GM19035 (cell line): Measurements from ENCODE around the gene SYNRG.
"Not testable (repeated sequence)": the region's sequence is repeated elsewhere in the genome, so short reads cannot be mapped to it uniquely, and the experiment has no call there.

Experiments used
- ATAC-seq: cut with Tn5 transposase; IDR thresholded peaks from one replicate; pipeline ENCODE4 v1.9.1; 2021; ENCODE audit not compliant: unreplicated experiment

SYNRG gene, protein sequence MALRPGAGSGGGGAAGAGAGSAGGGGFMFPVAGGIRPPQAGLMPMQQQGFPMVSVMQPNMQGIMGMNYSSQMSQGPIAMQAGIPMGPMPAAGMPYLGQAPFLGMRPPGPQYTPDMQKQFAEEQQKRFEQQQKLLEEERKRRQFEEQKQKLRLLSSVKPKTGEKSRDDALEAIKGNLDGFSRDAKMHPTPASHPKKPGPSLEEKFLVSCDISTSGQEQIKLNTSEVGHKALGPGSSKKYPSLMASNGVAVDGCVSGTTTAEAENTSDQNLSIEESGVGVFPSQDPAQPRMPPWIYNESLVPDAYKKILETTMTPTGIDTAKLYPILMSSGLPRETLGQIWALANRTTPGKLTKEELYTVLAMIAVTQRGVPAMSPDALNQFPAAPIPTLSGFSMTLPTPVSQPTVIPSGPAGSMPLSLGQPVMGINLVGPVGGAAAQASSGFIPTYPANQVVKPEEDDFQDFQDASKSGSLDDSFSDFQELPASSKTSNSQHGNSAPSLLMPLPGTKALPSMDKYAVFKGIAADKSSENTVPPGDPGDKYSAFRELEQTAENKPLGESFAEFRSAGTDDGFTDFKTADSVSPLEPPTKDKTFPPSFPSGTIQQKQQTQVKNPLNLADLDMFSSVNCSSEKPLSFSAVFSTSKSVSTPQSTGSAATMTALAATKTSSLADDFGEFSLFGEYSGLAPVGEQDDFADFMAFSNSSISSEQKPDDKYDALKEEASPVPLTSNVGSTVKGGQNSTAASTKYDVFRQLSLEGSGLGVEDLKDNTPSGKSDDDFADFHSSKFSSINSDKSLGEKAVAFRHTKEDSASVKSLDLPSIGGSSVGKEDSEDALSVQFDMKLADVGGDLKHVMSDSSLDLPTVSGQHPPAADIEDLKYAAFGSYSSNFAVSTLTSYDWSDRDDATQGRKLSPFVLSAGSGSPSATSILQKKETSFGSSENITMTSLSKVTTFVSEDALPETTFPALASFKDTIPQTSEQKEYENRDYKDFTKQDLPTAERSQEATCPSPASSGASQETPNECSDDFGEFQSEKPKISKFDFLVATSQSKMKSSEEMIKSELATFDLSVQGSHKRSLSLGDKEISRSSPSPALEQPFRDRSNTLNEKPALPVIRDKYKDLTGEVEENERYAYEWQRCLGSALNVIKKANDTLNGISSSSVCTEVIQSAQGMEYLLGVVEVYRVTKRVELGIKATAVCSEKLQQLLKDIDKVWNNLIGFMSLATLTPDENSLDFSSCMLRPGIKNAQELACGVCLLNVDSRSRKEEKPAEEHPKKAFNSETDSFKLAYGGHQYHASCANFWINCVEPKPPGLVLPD (N-terminal part only)

DNA sequence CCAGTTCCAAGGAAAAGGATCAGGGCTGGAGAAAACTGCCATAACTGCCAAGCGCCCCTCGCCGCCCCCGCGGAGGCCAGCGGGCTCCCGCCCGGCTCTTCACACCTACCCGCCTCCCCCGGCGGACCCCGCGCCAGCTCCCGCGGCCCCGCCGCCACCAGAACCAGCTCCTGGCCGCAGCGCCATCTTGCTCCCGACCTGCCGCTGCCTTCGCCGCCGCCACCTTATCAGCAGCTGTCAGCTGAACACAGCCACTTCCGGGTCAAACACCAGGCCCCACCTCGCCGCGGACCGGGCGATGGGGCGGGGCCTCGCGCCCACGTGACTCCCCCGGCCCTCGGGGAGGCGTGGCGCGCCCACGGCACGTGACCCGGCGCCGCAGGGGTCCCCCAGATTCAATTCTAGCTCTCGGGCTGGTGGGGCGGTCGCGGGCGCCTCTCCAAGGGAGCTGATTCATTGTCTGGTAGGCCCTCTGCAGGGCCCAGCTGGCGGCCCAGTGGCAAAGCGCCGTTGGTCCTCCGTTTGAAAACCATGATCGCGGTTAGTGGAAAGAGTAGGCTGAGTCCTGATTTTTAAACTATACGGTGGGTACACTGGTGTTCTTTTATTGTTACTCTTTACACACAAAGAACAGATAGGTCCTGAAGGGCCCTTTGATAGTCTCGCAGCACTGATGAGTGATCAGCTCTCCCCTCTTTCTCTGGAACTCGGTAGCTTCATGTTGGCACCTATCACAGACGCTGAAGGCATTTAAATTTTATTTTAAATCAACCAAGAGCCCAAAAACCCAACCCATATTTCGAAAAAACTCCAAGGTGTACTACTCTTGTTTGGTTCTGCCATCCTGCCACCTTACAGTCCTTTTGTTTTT lies at the start of gene SYNRG:
Gene SYNRG (minus strand): TSS at position 249 of the 871 bp plus-strand sequence. CDS start 63 bp downstream, at position 186.
- peak; percentile 87 for ATAC-seq

DNA sequence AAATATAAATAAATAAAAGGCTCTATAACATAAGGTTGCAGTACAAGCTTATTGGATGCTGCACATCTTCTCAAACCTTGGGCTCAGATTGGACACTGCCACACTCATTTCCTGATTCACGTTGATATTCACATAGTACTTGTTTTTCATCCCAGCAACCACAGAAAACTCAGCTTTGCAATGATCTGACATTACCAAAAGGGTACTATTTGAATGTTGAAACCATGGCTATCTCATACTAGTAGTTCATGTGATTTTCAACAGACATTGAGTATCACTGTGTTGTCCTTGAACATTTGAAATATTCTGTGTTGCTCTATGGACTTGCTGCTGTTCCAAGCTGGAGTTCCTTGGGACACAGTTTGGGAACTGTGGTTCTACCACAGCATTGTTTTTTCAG lies 48.0 kb upstream of the SYNRG start:
- ATAC-seq: no peak

DNA sequence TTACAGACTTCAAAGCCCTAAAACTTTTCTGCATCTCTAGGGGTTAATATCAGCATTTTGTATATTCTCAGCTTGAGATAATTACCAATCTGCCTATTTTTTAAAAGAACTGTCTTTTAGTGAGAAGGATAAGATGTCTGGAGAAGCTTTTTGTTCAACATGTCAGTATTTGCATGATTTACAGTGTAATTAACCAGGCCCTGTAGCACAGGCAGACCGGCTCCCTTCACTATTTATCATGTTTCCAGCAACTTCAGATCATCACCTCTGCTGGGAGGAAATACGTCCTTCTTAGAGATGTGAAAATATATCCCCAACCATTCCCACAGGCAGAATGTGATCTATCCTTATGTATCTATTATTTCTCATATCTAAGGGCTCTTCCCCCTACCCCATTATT lies 42.6 kb upstream of the SYNRG start:
- ATAC-seq: no peak

DNA sequence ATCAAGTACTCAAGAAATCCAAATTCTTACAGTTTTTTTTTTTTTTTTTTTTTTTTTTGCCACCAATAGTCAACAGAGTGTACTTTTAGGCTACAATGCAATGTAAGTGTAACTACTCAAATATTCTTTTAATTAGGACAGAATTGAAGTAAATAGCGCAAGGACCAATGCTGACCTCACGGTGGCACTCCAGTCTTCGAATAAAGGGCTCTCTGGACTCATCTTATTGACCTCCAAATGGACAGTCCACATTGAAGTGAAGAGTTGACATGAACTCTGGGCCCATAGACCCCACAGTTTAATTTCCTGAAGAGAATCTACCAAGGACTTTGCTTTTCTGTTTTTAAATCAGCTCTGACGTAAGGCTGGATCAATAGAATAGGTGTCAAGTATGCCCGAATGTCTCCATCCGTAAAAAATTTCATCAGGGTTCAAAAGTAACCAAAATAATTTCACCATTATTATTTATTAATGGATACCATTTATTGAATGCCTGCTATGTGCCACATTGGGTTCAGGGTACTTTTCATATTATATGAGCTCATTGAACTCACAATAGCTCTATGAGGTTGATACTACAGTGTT lies 41.3 kb upstream of the SYNRG start:
- ATAC-seq: no peak

DNA sequence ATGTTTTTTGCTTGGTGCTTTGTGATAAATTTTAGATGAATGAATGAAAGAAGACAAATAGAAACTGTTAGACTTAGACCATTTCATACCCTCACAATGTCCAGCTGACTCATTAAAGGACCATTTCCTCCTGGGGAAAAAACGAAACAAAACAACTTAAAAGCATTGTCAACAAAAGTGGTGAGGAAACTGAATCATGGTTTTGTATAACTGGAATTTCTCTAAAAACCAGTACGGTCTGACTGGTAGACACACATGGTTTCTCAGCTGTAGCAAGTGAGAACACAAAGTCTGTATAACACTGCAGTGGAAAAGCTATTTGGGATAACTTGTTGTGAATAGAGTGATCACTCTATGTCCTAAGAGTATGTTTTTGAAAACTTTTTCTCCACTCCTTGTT lies 39.3 kb upstream of the SYNRG start:
- no peak for ATAC-seq

DNA sequence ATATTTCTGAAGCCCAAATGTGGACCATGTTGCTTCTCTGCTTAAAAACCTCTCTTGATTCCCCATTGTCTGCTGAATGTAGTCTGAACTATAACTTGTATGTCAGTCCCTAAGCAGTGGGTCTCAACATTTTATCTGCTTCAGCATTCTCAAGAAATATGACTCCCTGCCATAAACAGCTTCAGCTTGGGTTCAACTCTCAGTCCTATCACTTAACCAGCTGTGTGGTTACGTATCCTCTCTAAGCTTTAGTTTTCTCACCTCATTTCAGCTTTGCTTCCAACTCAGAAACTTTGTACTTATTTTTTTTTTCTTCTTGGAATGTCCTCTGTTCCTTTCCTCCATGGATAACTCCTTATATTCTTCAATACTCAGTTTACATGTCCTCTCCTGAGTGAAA lies 38.6 kb upstream of the SYNRG start:
- ATAC-seq: no peak

DNA sequence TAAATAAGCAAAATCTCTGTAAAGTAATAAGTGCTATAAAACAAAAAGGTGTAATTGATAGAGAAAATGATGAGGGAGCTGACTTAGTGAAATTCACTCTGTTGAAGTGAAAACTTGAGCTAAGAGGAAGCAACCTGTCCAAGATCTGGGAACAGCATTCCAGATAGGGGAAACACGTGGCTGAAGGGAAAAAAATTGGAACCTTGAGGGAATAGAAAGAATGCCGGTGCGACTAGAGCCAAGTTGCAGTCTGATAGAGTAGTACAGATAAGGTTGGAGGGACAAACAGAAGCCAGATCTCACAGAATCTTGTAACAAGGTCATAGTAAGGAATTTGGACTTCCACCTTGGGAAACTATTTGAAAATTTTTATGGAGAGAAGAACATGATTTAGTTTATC lies 34.7 kb upstream of the SYNRG start:
- ATAC-seq: no peak

DNA sequence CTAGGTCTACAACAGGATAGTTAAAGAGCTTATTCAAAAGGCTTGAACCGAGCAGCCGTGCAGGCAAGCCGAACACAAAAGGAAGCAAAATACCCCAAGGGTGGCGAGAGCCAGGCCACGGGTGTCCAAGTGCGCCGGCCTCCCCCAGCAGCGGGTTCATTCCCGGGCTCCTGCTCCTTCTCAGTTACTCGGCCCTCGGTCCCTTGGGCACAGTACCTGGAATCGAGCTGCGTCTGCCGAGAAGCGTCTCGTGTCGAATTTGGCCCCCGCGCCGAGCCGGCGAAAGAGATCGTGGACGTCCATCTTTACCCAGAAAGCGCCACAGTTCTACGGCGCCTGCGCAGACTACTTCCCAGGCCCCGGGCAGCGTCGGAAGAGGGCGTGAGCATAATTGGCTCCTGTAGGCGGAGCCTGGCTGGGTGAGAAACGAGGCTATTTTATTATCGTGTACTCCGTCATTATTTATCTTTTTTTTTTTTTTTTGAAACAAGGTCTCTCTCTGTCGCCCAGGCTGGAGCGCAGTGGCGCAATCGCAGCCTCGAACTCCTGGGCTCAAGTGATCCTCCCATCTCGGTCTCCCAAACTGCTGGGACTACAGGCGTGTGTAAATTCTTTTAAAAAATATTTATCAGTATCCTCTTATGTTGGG lies 34.0 kb upstream of the SYNRG start, which contains the start of gene DDX52:
Gene DDX52 (minus strand): TSS at position 329 of the 649 bp plus-strand sequence. CDS start 26 bp downstream, at position 303.
- ATAC-seq: peak; percentile 93

DNA sequence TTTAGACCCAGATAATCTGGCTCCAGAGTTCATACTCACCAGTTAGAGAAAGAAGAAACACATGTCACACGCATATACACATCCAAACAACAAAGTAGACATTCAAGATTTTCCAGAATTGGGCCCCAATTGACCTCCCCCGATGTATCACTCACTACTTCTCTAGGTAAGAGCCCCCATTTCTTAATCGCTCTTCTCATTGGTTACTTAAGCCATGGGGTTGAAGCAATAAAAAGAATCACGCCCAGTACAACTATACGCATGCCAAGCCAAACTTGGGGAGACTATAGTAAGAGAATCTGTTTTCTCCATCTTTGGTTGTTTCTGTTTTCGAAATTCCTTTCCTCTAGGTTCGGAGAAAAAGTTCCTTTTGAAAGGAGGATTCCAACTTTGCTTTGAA lies 33.5 kb upstream of the SYNRG start:
- ATAC-seq: no peak

DNA sequence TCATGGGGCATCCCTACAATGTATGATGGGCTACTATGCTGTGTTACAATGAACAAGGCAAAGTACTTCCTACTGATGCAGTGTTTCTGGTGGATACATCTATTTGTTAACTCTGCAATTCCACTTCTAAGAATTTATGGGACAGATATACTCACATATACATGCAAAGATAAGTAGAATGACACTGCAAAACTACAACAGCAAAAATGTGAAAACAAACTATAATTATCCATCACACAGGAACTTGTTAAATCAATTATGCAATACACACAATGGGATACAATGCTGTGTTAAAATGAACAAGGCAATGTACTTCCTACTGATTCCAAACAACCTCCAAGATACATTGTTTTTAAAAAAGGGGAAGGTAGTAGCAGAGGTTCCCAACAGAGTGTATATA lies 30.8 kb upstream of the SYNRG start:
- ATAC-seq: no peak

DNA sequence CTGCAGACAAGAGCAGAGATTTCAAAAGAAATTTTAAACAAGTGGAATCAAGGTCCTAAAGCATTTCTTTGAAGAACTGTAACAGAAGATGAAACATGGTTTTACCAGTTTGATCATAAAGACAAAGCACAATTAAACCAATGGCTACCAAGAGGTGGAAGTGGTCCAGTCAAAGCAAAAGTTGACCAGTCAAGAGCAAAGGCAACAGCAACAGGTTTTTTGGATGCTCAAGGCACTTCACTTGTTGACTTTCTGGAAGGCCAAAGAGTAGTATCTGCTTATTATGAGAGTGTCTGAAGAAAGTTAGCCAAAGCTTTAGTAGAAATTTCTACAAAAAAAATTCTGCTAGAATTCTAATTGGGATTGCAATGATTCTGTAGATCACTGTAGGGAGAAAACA lies 28.7 kb upstream of the SYNRG start:
- ATAC-seq: no peak

DNA sequence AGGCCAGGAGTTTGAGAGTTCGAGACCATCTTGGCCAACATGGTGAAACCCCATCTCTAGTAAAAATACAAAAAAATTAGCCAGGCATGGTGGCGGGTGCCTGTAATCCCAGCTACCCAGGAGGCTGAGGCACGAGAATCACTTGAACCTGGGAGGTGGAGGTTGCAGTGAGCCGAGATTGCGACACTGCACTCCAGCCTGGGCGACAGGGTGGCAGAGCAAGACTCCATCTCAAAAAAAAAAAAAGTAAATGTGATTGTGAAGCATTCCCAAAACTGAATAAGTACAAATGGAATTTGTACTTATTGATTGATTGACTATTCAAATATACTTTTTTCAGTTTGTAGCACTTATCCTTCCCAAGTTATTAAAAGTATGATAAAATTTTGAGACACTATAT lies 7.2 kb upstream of the SYNRG start:
- not testable (repeated sequence) for ATAC-seq

DNA sequence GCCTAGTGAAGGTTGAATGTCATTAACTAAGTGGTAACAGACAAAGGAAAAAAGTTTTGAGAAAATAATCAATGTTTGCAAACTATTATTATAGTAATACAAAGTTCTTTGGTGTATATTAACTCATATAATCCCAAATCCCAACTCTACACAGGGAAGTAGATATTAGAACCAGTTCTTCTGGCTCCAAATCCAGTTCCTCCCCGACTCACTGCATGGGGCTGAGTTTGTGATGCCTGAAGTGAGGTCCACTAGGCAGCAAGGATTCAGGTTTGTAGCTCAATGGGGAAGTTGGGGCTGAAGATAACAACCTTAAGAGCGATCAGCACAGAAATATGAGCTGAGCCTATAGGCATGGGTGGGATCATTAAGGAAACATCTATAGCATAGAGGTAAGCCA lies 5.6 kb upstream of the SYNRG start:
- ATAC-seq: no peak

DNA sequence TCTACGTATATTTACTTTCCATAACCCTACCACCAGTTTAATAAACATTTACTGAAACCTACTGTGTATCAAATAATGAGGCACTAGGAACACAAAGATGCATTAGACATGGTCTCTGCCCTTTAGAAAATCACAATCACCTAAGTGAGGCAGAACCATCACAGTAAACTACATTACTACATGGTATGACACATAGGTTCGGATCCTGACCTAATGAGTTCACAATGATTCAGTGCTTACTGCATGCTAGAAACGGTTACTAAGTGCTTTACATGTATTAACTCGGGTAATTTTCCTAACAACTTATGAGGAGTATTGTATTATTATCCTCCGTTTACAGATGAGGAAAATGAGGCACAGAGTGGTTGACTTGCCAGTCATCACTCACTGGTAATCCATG lies 5.2 kb upstream of the SYNRG start:
- ATAC-seq: no peak

DNA sequence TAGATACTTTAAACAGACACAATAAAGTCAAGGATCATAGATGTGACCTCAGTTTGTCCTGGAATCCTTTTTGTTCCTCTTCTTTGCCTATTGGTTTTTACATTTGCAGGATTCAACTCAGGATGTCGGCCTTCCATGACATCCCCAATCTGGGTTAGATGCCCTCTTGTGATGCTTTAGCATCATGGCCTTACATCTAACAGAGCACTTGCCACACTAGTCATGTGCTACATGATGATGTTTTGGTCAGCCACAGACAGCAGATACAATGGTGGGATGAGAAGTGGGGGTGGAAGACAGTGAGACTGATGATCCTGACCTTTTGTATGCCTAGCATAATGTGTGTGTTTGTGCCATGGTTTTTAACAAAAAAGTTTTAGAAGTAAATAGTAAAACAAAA lies 1.8 kb upstream of the SYNRG start:
- ATAC-seq: no peak

DNA sequence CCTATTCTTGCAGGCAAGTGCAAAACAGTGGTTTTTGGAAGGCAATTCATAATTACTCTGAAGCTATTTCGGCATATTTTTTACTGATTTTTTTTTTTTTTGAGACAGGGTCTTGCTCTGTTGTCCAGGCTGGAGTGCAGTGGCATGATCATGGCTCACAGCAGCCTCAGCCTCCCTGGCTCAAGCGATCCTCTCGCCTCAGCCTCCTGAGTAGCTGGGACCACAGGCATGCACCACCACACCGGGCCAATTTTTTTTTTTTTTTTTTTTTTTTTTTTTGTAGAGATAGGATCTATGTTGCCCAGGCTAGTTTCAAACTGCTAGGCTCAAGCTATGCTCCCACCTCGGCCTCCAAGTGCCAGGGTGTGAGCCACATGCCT lies 813 bp upstream of the SYNRG start:
- ATAC-seq: not testable (repeated sequence)

DNA sequence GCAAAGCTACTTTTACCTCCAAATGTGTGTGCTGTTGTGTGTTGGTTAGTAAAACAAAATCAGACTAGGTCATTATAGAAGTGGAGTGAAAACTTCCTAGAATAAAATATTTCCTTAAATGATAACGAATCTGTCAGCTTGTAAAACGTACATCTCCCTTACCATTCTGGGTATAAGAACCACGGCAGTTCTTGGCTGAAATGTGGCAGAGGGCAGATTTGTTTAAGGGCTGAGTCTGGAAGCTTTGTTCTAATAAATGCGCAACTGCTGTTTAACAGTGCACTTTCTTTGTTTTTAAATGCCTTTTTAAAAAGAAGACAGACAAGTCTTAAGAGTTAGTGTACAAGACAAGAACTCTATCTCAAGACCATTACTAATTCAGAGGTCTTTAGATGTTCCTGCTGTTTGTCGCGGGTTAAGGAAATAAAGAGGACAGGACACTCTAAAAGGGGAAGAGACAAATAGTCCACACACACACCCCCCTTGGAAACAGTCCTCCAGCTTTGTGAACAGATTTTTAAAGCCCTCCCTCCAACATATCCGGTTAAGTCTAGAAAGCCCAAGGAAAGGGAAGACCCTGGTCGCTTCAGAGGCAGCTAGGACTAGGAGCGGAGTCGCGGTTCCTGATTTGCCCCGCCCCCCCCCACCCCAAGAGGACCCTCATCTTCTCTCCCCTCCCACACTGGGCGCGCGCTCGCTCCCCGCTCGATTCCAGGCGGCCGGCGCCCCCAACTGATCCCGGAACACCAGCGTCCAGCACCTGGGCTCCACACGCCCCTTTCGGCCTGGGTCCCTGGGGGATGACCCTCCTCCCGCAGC lies 658 bp downstream of the SYNRG start:
- peak; percentile 22 for ATAC-seq

DNA sequence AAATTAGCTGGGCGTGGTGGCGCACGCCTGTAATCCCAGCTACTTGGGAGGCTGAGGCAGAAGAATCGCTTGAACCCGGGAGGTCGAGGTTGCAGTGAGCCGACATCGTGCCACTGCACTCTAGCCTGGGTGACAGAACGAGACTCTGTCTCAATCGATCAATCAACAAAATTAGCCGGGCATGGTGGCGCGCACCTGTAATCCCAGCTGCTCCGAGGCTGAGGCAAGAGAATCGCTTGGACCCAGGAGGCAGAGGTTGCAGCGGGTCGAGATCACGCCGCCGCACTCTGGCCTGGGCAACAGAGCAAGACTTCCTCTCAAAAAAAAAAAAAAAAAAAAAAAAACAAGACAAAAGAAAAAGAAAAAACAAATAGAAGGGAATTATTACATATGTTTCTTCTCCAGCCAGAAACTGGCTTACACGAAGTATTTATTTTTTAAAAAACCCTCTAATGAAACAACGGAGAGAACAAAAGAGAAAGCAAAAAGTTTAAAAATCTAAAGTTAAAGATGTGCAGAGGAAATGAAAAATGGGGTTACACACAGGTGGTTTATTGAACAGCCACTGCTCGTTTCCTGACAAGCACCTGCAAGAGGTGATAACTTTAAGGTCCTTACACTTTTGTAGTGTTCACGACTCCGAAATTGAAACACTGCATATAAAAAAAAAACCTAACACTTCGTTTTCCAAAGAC lies 1.4 kb downstream of the SYNRG start:
- no peak for ATAC-seq
